RWPE2 (cell line): ENCODE measurements around the gene NOL4.
"Not testable (repeated sequence)": the region's sequence is repeated elsewhere in the genome, so short reads cannot be mapped to it uniquely, and the experiment has no call there.

Source experiments
- ATAC-seq: fragments of 200-7000 bp; cut with Tn5 transposase; 3 replicates; pipeline ENCODE4 v1.9.1; 2021; ENCODE audit warnings: low read depth
- DNase-seq: peaks from one replicate; pipeline ENCODE4 v3.0.0-alpha.2; 2020; ENCODE audit warnings: low spot score
- H3K27ac ChIP-seq: fragments of 450-650 bp; 2 replicates; pipeline ENCODE4 v1.5.1; 2017; ENCODE audit warnings: mild to moderate bottlenecking; ENCODE audit not compliant: poor library complexity, severe bottlenecking
- H3K27me3 ChIP-seq: fragments of 250-450 bp; sonication (Bioruptor Pico); 2 replicates; pipeline ENCODE4 v1.5.1; 2021; ENCODE audit warnings: mild to moderate bottlenecking, moderate library complexity; ENCODE audit not compliant: insufficient read depth, poor library complexity, severe bottlenecking
- H3K36me3 ChIP-seq: fragments of 250-450 bp; sonication (Bioruptor Pico); 2 replicates; pipeline ENCODE4 v1.5.1; 2020; ENCODE audit warnings: low read depth, mild to moderate bottlenecking, moderate library complexity
- H3K4me1 ChIP-seq: fragments of 250-450 bp; sonication (Bioruptor Pico); 2 replicates; pipeline ENCODE4 v1.5.1; 2021; ENCODE audit warnings: mild to moderate bottlenecking, moderate library complexity; ENCODE audit not compliant: insufficient read depth, poor library complexity, severe bottlenecking
- H3K4me3 ChIP-seq: fragments of 250-450 bp; sonication (Bioruptor Pico); 2 replicates; pipeline ENCODE4 v1.5.1; 2021; ENCODE audit warnings: mild to moderate bottlenecking, moderate library complexity; ENCODE audit not compliant: severe bottlenecking
- H3K9me3 ChIP-seq: fragments of 250-450 bp; sonication (Bioruptor Pico); 2 replicates; pipeline ENCODE4 v1.5.1; 2021; ENCODE audit warnings: mild to moderate bottlenecking, moderate library complexity; ENCODE audit not compliant: severe bottlenecking
- TF ChIP-seq, protein P1 (sequence below): fragments of 450-650 bp; IDR thresholded peaks from one replicate; pipeline ENCODE4 v1.5.1; 2017; ENCODE audit warnings: mild to moderate bottlenecking, moderate library complexity; ENCODE audit not compliant: poor library complexity, severe bottlenecking

The NOL4 gene, protein sequence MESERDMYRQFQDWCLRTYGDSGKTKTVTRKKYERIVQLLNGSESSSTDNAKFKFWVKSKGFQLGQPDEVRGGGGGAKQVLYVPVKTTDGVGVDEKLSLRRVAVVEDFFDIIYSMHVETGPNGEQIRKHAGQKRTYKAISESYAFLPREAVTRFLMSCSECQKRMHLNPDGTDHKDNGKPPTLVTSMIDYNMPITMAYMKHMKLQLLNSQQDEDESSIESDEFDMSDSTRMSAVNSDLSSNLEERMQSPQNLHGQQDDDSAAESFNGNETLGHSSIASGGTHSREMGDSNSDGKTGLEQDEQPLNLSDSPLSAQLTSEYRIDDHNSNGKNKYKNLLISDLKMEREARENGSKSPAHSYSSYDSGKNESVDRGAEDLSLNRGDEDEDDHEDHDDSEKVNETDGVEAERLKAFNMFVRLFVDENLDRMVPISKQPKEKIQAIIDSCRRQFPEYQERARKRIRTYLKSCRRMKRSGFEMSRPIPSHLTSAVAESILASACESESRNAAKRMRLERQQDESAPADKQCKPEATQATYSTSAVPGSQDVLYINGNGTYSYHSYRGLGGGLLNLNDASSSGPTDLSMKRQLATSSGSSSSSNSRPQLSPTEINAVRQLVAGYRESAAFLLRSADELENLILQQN

GRCh38 chr18:34224423-34225217, at the start of gene NOL4:
Gene NOL4 (minus strand): TSS chr18:34224913. CDS start chr18:34223253, 1,660 bp downstream.
- TF ChIP-seq, protein P1, sequence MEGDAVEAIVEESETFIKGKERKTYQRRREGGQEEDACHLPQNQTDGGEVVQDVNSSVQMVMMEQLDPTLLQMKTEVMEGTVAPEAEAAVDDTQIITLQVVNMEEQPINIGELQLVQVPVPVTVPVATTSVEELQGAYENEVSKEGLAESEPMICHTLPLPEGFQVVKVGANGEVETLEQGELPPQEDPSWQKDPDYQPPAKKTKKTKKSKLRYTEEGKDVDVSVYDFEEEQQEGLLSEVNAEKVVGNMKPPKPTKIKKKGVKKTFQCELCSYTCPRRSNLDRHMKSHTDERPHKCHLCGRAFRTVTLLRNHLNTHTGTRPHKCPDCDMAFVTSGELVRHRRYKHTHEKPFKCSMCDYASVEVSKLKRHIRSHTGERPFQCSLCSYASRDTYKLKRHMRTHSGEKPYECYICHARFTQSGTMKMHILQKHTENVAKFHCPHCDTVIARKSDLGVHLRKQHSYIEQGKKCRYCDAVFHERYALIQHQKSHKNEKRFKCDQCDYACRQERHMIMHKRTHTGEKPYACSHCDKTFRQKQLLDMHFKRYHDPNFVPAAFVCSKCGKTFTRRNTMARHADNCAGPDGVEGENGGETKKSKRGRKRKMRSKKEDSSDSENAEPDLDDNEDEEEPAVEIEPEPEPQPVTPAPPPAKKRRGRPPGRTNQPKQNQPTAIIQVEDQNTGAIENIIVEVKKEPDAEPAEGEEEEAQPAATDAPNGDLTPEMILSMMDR, result peak; percentile 31
- no peaks in the 10 kb centered on the region for H3K9me3 ChIP-seq
- H3K27ac ChIP-seq, result no peak within 1 kb of the TSS
- ATAC-seq, result peak; percentile 62
- H3K27me3 ChIP-seq, result peaks cover 88% of the 10 kb centered on the region
- DNase-seq, result no peak
- no peaks in the 10 kb centered on the region for H3K36me3 ChIP-seq
- H3K4me3 ChIP-seq, result peak within 1 kb of the TSS; percentile 11
- no peaks in the 10 kb centered on the region for H3K4me1 ChIP-seq

DNA sequence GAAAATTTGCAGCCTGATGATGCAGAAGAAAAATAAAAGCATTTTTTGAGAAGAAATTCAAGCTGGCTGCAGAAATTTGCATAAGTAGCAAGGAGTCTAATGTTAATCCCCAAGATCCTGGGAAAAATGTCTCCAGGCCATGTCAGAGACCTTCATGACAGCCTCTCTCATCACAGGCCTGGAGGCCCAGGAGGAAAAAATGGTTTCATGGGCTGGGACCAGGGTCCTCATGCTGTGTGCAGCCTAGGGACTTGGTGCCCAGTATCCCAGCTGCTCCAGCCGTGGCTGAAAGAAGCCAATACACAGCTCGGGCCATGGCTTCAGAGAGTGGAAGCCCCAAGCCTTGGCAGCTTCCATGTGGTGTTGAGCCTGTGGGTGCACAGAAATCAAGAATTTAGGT, 41.3 kb upstream of the NOL4 start:
- H3K27ac ChIP-seq, ATAC-seq, DNase-seq, H3K36me3 ChIP-seq, H3K27me3 ChIP-seq, H3K4me3 ChIP-seq, H3K4me1 ChIP-seq, H3K9me3 ChIP-seq: not testable (repeated sequence)

DNA sequence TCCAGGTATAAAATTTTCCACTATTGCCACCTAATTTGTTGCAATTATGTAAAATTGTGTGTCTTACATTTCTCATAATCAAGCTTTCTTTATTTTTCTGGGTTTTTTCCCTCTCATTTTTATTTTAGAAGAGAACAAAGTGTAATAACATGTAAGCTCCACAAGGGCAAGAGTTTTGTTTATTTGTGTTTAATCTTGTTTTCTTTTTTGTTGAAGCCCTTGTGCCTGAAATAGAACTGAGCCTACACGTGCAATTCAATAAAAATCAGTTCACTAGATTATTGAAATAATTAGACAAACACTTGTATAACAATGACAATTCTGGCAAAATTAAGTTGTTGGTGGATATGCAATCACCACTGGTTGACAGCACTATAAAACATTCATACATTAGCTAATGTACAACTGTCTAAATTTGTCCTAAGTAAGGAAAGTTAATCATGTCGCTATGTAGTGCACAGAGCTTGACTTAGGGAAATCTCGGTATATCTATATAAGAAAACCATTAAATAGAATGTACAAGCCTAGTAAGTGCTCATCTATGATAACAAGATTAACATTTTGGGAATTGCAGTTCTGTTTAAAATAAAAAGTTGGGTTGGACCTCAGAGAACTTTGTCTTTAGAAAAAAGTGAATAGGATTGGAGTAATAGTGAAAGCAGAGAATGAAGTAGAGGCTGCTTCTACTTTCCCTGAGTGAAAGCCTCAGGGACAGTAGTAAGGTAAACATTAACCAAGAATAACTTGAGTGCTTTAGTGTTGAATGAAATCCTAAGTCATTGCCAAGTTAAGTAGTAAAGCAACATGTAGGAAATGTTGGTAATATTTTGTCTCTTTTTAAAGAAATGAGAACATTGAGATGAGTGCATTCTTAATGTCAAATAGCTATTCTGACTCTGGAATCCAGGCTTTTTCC, 37.4 kb upstream of the NOL4 start:
- DNase-seq, result no peak
- H3K4me3 ChIP-seq, result no peak overlapping the region
- TF ChIP-seq, protein P1, result no peak
- ATAC-seq, result no peak
- no peak overlapping the region for H3K27ac ChIP-seq
- no peaks in the 10 kb centered on the region for H3K4me1 ChIP-seq
- peaks cover 4% of the 10 kb centered on the region for H3K9me3 ChIP-seq
- no peaks in the 10 kb centered on the region for H3K36me3 ChIP-seq
- no peaks in the 10 kb centered on the region for H3K27me3 ChIP-seq

- no peak for ATAC-seq
- Histone ChIP-seq H3K4me1 (no peaks in the 10 kb centered on the region), H3K36me3 (no peaks in the 10 kb centered on the region), H3K27ac (no peak overlapping the region), H3K9me3 (peaks cover 4% of the 10 kb centered on the region), H3K4me3 (no peak overlapping the region), H3K27me3 (no peaks in the 10 kb centered on the region)
- TF ChIP-seq, protein P1, result no peak
- no peak for DNase-seq
Measured at GRCh38 chr18:34258176-34258575, 33.5 kb upstream of the NOL4 start.
